Subcutaneous adipose tissue (tissue), 4 donors: Measurements from ENCODE around the gene ABCC9. TPM values are rescaled to one million over a fixed set of nuclear protein-coding genes. Genes with fewer than 3 reads are reported as not detected.

Source experiments
- small RNA-seq: library from RNA; depleted of rRNA; stranded (forward); fragments of <200 nt; gene quantifications from one replicate; pipeline ENCODE3, GENCODE V24; 2016
- total RNA-seq, 4 donors: library from RNA; depleted of rRNA; stranded (reverse); fragments of >200 nt; gene quantifications; one replicate each; pipeline ENCODE4 v1.1.0, GENCODE V29; 2016
- TF ChIP-seq, protein P1 (sequence below): fragments of 450-650 bp; IDR thresholded peaks from one replicate; pipeline ENCODE4 v1.5.1; 2016; ENCODE audit warnings: low read depth, mild to moderate bottlenecking, control low read depth, antibody characterized with exemption, moderate library complexity

ABCC9 gene
- total RNA-seq, 4 donors from 2014 or later: 42.9 to 67.3 (median 52.3) TPM

- TF ChIP-seq, protein P1, sequence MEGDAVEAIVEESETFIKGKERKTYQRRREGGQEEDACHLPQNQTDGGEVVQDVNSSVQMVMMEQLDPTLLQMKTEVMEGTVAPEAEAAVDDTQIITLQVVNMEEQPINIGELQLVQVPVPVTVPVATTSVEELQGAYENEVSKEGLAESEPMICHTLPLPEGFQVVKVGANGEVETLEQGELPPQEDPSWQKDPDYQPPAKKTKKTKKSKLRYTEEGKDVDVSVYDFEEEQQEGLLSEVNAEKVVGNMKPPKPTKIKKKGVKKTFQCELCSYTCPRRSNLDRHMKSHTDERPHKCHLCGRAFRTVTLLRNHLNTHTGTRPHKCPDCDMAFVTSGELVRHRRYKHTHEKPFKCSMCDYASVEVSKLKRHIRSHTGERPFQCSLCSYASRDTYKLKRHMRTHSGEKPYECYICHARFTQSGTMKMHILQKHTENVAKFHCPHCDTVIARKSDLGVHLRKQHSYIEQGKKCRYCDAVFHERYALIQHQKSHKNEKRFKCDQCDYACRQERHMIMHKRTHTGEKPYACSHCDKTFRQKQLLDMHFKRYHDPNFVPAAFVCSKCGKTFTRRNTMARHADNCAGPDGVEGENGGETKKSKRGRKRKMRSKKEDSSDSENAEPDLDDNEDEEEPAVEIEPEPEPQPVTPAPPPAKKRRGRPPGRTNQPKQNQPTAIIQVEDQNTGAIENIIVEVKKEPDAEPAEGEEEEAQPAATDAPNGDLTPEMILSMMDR: no peak
These were observed 184.5 kb downstream of the ABCC9 start for GRCh38 chr12:21756699-21757098.

GRCh38 chr12:21751517-21751916 lies 189.7 kb downstream of the ABCC9 start:
- TF ChIP-seq, protein P1: no peak

Small RNA genes within 50 kb of the gene (small RNA-seq; reads per million reads assigned to genes)
- not detected for gene AC008250.2

Other genes with a start within 250 kb of the ABCC9 start
- 10 to 100 TPM; 18.3 to 29.6 (median 20.9) TPM for gene KCNJ8, start 166.7 kb downstream of the ABCC9 start, total RNA-seq
- gene CMAS, start 104.8 kb upstream of the ABCC9 start, total RNA-seq: 10 to 100 TPM; 22.7 to 48.6 (median 35.1) TPM